ENCODE results near the gene THOC7. TPM values are rescaled to one million over a fixed set of nuclear protein-coding genes. Genes with fewer than 3 reads are reported as not detected.

The THOC7 gene
- total RNA-seq, 1 donor from 2014 or later = 52.6 TPM

DNA sequence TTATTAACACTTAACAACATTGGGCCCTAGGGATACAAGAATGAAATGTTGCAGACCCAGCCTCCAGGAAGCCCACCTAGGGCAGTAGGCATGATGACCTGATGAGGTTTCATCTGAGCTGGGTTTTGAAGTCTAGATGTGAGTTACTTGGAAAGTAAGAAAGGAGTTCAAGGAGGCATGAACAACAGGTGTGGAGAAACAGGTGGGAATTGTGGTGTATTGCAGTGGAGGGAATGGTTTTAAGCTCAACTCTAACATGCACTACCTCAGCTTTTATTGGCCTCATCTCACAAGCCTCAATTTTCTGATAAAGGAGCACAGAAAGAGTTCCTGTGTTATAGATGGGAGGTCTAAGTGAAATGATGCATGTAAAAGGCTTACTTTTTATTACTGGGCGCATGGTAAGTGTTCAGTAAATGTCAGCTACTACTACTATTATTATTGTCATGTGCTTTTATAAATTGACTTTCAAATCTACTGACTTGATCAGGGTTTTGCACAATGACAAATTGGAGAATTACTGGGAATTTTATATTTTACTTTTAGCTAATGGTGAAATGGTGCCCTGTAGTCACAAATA is 29.3 kb upstream of the THOC7 start:
- Mint-ChIP-seq H3K4me1 (ENCODE audit: low read depth) (peaks cover 3% of the 10 kb centered on the region), H3K27me3 (no peaks in the 10 kb centered on the region), H3K9me3 (ENCODE audit: low read depth) (no peaks in the 10 kb centered on the region), H3K27ac (no peak overlapping the region), H3K36me3 (ENCODE audit: insufficient read depth) (peaks cover 6% of the 10 kb centered on the region), H3K4me3 (ENCODE audit: low read depth) (no peak overlapping the region)
- TF ChIP-seq, protein P1, sequence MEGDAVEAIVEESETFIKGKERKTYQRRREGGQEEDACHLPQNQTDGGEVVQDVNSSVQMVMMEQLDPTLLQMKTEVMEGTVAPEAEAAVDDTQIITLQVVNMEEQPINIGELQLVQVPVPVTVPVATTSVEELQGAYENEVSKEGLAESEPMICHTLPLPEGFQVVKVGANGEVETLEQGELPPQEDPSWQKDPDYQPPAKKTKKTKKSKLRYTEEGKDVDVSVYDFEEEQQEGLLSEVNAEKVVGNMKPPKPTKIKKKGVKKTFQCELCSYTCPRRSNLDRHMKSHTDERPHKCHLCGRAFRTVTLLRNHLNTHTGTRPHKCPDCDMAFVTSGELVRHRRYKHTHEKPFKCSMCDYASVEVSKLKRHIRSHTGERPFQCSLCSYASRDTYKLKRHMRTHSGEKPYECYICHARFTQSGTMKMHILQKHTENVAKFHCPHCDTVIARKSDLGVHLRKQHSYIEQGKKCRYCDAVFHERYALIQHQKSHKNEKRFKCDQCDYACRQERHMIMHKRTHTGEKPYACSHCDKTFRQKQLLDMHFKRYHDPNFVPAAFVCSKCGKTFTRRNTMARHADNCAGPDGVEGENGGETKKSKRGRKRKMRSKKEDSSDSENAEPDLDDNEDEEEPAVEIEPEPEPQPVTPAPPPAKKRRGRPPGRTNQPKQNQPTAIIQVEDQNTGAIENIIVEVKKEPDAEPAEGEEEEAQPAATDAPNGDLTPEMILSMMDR (IDR thresholded peaks at IDR 0.05; ENCODE audit: unreplicated experiment) = no peak
- no peak for DNase-seq (ENCODE audit: low spot score, unreplicated experiment)

DNA sequence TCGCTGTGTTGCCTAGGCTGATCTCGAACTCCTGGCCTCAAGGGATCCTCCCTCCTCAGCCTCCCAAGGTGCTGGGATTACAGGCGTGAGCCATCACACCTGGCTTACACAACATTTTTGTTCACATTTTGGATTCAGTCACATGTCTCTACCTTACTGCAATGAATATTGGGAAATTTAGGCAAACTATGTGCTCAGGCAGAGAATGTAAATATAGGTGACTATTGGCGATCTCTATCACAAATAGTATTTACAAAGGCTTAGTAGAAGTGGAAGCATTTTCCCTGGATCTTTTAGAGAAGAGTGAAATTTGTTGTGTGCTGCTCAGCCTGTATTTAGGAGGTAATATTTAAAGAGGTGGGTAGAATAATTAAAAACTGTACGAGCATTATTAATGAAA is 27.9 kb upstream of the THOC7 start:
- no peak overlapping the region for H3K4me3 Mint-ChIP-seq (ENCODE audit: low read depth)
- no peak for DNase-seq (ENCODE audit: low spot score, unreplicated experiment)
- H3K27me3 Mint-ChIP-seq = no peaks in the 10 kb centered on the region
- no peak overlapping the region for H3K27ac Mint-ChIP-seq
- peaks cover 3% of the 10 kb centered on the region for H3K4me1 Mint-ChIP-seq (ENCODE audit: low read depth)
- TF ChIP-seq, protein P1 (IDR thresholded peaks at IDR 0.05; ENCODE audit: unreplicated experiment) = no peak
- H3K9me3 Mint-ChIP-seq (ENCODE audit: low read depth) = no peaks in the 10 kb centered on the region
- peaks cover 6% of the 10 kb centered on the region for H3K36me3 Mint-ChIP-seq (ENCODE audit: insufficient read depth)

DNA sequence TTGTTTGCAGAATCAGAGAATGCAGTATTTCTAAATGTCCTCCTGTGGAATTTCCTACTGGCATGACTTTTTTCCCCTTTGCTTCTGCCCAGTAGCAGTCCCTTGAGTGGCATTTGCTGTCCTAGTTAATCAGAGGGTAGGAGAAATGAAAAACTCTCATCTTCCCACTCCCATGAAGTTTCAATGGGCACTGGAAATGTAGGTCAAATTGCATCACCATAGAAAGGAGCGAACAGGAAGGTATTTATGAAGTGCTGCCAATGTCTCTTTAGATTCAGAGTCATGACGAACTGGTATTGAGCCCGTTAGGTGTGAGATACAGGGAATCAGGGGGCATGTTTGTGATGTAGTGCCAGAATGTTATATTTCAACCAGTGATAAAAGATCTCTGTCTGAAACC is 23.3 kb upstream of the THOC7 start:
- H3K4me3 Mint-ChIP-seq (ENCODE audit: low read depth) = no peak overlapping the region
- TF ChIP-seq, protein P1 (IDR thresholded peaks at IDR 0.05; ENCODE audit: unreplicated experiment) = no peak
- peaks cover 4% of the 10 kb centered on the region for H3K4me1 Mint-ChIP-seq (ENCODE audit: low read depth)
- H3K36me3 Mint-ChIP-seq (ENCODE audit: insufficient read depth) = peaks cover 6% of the 10 kb centered on the region
- no peak overlapping the region for H3K27ac Mint-ChIP-seq
- H3K9me3 Mint-ChIP-seq (ENCODE audit: low read depth) = no peaks in the 10 kb centered on the region
- no peaks in the 10 kb centered on the region for H3K27me3 Mint-ChIP-seq
- DNase-seq (ENCODE audit: low spot score, unreplicated experiment) = no peak

GRCh38 chr3:63880653-63881052 is 17.0 kb upstream of the THOC7 start:
- TF ChIP-seq, protein P1 (IDR thresholded peaks at IDR 0.05; ENCODE audit: unreplicated experiment) = no peak
- Mint-ChIP-seq H3K4me3 (ENCODE audit: low read depth) (no peak overlapping the region), H3K4me1 (ENCODE audit: low read depth) (peaks cover 28% of the 10 kb centered on the region), H3K27me3 (no peaks in the 10 kb centered on the region), H3K9me3 (ENCODE audit: low read depth) (no peaks in the 10 kb centered on the region), H3K27ac (no peak overlapping the region), H3K36me3 (ENCODE audit: insufficient read depth) (no peaks in the 10 kb centered on the region)
- DNase-seq (ENCODE audit: low spot score, unreplicated experiment) = no peak

DNA sequence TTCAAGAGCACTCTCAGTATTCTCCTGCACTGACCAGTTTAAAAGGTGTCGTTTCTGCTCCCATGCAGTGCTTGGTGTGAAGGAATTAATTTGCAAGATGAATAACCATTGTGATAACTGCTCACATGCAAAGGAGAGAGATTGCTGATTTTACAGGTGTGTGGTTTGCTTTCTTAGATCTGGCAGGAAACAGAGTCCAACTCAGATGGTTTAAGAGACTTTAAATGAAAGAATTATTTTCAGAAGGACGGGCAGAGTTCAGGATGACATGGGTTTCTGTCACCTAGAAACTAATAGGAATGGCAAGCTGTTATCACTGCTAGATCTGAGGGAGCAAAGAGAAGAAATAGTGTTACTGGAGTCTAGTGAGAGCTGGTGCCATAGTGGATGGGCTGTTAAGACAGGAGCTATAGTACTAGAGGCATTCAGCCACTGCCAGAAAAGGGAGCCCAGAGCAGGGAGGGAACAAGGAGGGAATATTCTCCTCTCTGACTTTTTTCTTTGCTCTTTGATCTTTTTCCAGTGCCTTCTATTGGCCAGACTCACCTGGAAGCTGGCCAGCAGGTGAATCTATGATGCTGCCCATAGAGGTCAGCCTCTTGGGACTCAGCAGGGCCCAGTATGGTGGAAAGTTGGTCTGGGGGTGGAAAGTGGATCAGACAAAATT is 14.9 kb upstream of the THOC7 start:
- H3K27ac Mint-ChIP-seq = no peak overlapping the region
- H3K4me1 Mint-ChIP-seq (ENCODE audit: low read depth) = peaks cover 31% of the 10 kb centered on the region
- no peaks in the 10 kb centered on the region for H3K27me3 Mint-ChIP-seq
- DNase-seq (ENCODE audit: low spot score, unreplicated experiment) = no peak
- no peak overlapping the region for H3K4me3 Mint-ChIP-seq (ENCODE audit: low read depth)
- no peaks in the 10 kb centered on the region for H3K9me3 Mint-ChIP-seq (ENCODE audit: low read depth)
- TF ChIP-seq, protein P1 (IDR thresholded peaks at IDR 0.05; ENCODE audit: unreplicated experiment) = no peak
- H3K36me3 Mint-ChIP-seq (ENCODE audit: insufficient read depth) = no peaks in the 10 kb centered on the region
